ENCODE results near the gene CCNJL. TPM values are rescaled to one million over a fixed set of nuclear protein-coding genes. Genes with fewer than 3 reads are reported as not detected.

Gene CCNJL
- total and polyA plus RNA-seq, 4 donors = 0.07 to 0.84 (median 0.63) TPM

DNA sequence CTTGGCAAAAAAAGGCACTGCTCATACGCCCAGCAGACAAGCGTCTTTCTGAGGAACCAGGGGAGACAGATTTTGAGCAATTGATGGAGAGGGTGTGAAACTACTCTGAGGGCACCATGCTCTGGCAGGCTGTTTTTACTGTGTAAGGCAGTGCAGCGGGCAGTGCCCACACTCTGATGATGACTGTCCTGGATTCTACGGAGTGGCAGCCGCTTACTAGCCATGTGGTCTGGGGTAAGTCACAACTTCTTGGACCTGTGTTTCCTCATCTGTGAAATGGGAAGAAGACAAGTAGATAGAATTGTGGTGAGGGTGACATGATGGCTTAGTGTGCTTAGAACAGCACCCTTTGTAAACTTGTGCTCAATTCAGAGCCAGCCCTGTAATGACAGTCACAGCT lies 44.2 kb downstream of the CCNJL start:
- no peak overlapping the region for H3K4me3 ChIP-seq (ENCODE audit: low read depth in 1 of 3, low read length in 3 of 3)
- H3K27ac ChIP-seq (ENCODE audit: low read depth in 1 of 2, low read length in 2 of 2) = peak overlapping the region; percentile 10 to 59
- H3K4me1 ChIP-seq (ENCODE audit: control insufficient read depth in 4 of 4, insufficient read depth in 4 of 4, low read length in 3 of 4) = peaks cover 0 to 11% (median 1%) of the 10 kb centered on the region in 4 donors
- H3K9me3 ChIP-seq (ENCODE audit: control insufficient read depth in 4 of 4, low read length in 3 of 4) = no peaks in the 10 kb centered on the region
- DNase-seq (ENCODE audit: low spot score) = no peak
- TF ChIP-seq RXRA (IDR thresholded peaks at IDR 0.05) (no peak), SP1 (IDR thresholded peaks at IDR 0.05) (no peak), EGR1 (IDR thresholded peaks at IDR 0.05; ENCODE audit: low read depth in 2 of 2) (no peak), GABPA (IDR thresholded peaks at IDR 0.05 in 1 of 2, conservative IDR thresholded peaks at IDR 0.05 in 1 of 2) (no peak), JUND (IDR thresholded peaks at IDR 0.05) (no peak), FOXA1 (IDR thresholded peaks at IDR 0.05) (no peak)
- TF ChIP-seq, protein P1, sequence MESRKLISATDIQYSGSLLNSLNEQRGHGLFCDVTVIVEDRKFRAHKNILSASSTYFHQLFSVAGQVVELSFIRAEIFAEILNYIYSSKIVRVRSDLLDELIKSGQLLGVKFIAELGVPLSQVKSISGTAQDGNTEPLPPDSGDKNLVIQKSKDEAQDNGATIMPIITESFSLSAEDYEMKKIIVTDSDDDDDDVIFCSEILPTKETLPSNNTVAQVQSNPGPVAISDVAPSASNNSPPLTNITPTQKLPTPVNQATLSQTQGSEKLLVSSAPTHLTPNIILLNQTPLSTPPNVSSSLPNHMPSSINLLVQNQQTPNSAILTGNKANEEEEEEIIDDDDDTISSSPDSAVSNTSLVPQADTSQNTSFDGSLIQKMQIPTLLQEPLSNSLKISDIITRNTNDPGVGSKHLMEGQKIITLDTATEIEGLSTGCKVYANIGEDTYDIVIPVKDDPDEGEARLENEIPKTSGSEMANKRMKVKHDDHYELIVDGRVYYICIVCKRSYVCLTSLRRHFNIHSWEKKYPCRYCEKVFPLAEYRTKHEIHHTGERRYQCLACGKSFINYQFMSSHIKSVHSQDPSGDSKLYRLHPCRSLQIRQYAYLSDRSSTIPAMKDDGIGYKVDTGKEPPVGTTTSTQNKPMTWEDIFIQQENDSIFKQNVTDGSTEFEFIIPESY (IDR thresholded peaks at IDR 0.05) = no peak
- TF ChIP-seq, protein P2, sequence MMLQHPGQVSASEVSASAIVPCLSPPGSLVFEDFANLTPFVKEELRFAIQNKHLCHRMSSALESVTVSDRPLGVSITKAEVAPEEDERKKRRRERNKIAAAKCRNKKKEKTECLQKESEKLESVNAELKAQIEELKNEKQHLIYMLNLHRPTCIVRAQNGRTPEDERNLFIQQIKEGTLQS (IDR thresholded peaks at IDR 0.05) = no peak
- TF ChIP-seq, protein P3, sequence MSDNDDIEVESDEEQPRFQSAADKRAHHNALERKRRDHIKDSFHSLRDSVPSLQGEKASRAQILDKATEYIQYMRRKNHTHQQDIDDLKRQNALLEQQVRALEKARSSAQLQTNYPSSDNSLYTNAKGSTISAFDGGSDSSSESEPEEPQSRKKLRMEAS (IDR thresholded peaks at IDR 0.05) = no peak
- TF ChIP-seq, protein P4, sequence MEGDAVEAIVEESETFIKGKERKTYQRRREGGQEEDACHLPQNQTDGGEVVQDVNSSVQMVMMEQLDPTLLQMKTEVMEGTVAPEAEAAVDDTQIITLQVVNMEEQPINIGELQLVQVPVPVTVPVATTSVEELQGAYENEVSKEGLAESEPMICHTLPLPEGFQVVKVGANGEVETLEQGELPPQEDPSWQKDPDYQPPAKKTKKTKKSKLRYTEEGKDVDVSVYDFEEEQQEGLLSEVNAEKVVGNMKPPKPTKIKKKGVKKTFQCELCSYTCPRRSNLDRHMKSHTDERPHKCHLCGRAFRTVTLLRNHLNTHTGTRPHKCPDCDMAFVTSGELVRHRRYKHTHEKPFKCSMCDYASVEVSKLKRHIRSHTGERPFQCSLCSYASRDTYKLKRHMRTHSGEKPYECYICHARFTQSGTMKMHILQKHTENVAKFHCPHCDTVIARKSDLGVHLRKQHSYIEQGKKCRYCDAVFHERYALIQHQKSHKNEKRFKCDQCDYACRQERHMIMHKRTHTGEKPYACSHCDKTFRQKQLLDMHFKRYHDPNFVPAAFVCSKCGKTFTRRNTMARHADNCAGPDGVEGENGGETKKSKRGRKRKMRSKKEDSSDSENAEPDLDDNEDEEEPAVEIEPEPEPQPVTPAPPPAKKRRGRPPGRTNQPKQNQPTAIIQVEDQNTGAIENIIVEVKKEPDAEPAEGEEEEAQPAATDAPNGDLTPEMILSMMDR (IDR thresholded peaks at IDR 0.05; ENCODE audit: low read depth, low read length, missing input control) = no peak
- no peak overlapping the region for H3K9ac ChIP-seq (ENCODE audit: low read depth in 1 of 2, low read length in 2 of 2)
- H3K36me3 ChIP-seq (ENCODE audit: control insufficient read depth in 4 of 4, insufficient read depth in 3 of 4, low read depth in 1 of 4, low read length in 3 of 4) = no peaks in the 10 kb centered on the region
- 91% methylated on average over 5 of the region's 5 CpGs for WGBS
- H3K27me3 ChIP-seq (ENCODE audit: control insufficient read depth in 4 of 4, insufficient read depth in 4 of 4, low read length in 3 of 4) = no peaks in the 10 kb centered on the region

DNA sequence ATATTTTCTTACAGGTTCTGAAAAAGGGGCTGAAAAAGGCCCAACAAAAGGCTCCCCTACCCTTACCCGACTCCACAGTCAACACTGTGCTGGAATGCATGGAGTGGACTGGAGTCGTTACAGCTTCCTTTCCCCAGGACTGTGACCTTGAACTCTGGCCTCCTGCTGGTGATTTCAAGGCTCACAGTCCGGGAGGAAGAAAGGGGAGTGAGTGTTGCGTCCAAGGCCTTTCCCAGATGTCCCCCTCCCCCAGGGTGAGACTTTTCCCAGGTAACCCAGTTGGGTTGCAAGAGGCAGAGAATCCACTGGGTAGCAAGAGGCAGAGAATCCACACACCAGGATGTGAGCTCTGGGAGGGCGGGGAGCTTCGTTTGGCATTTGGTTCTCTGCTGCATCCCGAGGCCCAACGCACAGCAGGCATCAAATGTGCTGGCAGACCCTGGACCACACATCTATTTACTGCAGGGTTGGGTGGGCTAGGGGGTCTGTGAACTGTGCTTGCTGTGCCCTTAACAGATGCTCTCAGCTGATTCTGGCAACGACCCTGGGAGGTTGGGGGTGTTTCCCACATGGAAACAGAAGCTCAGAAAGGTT lies 45.5 kb downstream of the CCNJL start:
- no peaks in the 10 kb centered on the region for H3K9me3 ChIP-seq (ENCODE audit: control insufficient read depth in 4 of 4, low read length in 3 of 4)
- H3K4me3 ChIP-seq (ENCODE audit: low read depth in 1 of 3, low read length in 3 of 3) = no peak overlapping the region
- no peak overlapping the region for H3K9ac ChIP-seq (ENCODE audit: low read depth in 1 of 2, low read length in 2 of 2)
- WGBS = 62% methylated on average over 9 of the region's 9 CpGs
- no peaks in the 10 kb centered on the region for H3K36me3 ChIP-seq (ENCODE audit: control insufficient read depth in 4 of 4, insufficient read depth in 3 of 4, low read depth in 1 of 4, low read length in 3 of 4)
- no peaks in the 10 kb centered on the region for H3K27me3 ChIP-seq (ENCODE audit: control insufficient read depth in 4 of 4, insufficient read depth in 4 of 4, low read length in 3 of 4)
- no peak overlapping the region for H3K27ac ChIP-seq (ENCODE audit: low read depth in 1 of 2, low read length in 2 of 2)
- DNase-seq (ENCODE audit: low spot score) = no peak
- H3K4me1 ChIP-seq (ENCODE audit: control insufficient read depth in 4 of 4, insufficient read depth in 4 of 4, low read length in 3 of 4) = peaks cover 0 to 11% (median 1%) of the 10 kb centered on the region in 4 donors
- no peak for TF ChIP-seq GABPA (IDR thresholded peaks at IDR 0.05 in 1 of 2, conservative IDR thresholded peaks at IDR 0.05 in 1 of 2)
- TF ChIP-seq NR2F2 (IDR thresholded peaks at IDR 0.05) = peak; percentile 64

DNA sequence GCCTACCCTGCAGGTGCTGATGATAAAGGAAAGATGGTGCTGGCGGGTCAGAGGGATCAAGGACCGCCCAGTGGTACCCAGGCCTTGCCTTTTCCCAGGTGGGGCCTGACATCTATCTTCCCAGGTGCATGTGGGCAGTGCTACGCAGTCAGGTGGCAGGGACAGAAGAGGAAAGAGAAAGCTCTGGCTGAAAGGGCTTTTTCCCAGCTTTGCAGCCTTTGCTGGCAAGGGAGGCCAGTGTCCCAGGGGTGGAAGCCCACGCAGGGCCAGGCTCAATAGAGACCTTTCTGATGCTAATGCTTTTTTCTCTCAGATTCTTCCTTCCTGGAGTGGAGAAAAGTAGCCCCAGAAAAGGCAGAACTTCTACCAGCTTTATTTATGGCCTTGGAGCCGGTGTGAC lies 46.3 kb downstream of the CCNJL start:
- 90% methylated on average over 5 of the region's 5 CpGs for WGBS
- DNase-seq (ENCODE audit: low spot score) = no peak
- no peaks in the 10 kb centered on the region for H3K36me3 ChIP-seq (ENCODE audit: control insufficient read depth in 4 of 4, insufficient read depth in 3 of 4, low read depth in 1 of 4, low read length in 3 of 4)
- H3K4me3 ChIP-seq (ENCODE audit: low read depth in 1 of 3, low read length in 3 of 3) = no peak overlapping the region
- TF ChIP-seq, protein P1 (IDR thresholded peaks at IDR 0.05) = no peak
- TF ChIP-seq JUND (IDR thresholded peaks at IDR 0.05) = no peak
- TF ChIP-seq, protein P3 (IDR thresholded peaks at IDR 0.05) = no peak
- TF ChIP-seq, protein P4 (IDR thresholded peaks at IDR 0.05; ENCODE audit: low read depth, low read length, missing input control) = no peak
- no peak for TF ChIP-seq NR2F2 (IDR thresholded peaks at IDR 0.05)
- no peak for TF ChIP-seq GABPA (IDR thresholded peaks at IDR 0.05 in 1 of 2, conservative IDR thresholded peaks at IDR 0.05 in 1 of 2)
- TF ChIP-seq, protein P2 (IDR thresholded peaks at IDR 0.05) = no peak
- H3K4me1 ChIP-seq (ENCODE audit: control insufficient read depth in 4 of 4, insufficient read depth in 4 of 4, low read length in 3 of 4) = peaks cover 0 to 11% (median 1%) of the 10 kb centered on the region in 4 donors
- H3K9ac ChIP-seq (ENCODE audit: low read depth in 1 of 2, low read length in 2 of 2) = no peak overlapping the region
- H3K27me3 ChIP-seq (ENCODE audit: control insufficient read depth in 4 of 4, insufficient read depth in 4 of 4, low read length in 3 of 4) = no peaks in the 10 kb centered on the region
- H3K9me3 ChIP-seq (ENCODE audit: control insufficient read depth in 4 of 4, low read length in 3 of 4) = no peaks in the 10 kb centered on the region
- H3K27ac ChIP-seq (ENCODE audit: low read depth in 1 of 2, low read length in 2 of 2) = no peak overlapping the region

All from liver (tissue), 9 donors.